Activated T-cell treated with anti-CD3 and anti-CD28 coated beads, Interleukin-2, amount 50 U/mL, for 48 hours (primary cell): Measurements from ENCODE around the gene LGALS1.
A peak's percentile ranks its signal among the peaks of the same experiment; 100 is the strongest.
"Not testable (repeated sequence)": the region's sequence is repeated elsewhere in the genome, so short reads cannot be mapped to it uniquely, and the experiment has no call there.

ENCODE experiments used
- DNase-seq, 2 experiments: peaks; one replicate each; pipeline ENCODE4 v3.0.0-alpha.2; 2020

The LGALS1 gene

DNA sequence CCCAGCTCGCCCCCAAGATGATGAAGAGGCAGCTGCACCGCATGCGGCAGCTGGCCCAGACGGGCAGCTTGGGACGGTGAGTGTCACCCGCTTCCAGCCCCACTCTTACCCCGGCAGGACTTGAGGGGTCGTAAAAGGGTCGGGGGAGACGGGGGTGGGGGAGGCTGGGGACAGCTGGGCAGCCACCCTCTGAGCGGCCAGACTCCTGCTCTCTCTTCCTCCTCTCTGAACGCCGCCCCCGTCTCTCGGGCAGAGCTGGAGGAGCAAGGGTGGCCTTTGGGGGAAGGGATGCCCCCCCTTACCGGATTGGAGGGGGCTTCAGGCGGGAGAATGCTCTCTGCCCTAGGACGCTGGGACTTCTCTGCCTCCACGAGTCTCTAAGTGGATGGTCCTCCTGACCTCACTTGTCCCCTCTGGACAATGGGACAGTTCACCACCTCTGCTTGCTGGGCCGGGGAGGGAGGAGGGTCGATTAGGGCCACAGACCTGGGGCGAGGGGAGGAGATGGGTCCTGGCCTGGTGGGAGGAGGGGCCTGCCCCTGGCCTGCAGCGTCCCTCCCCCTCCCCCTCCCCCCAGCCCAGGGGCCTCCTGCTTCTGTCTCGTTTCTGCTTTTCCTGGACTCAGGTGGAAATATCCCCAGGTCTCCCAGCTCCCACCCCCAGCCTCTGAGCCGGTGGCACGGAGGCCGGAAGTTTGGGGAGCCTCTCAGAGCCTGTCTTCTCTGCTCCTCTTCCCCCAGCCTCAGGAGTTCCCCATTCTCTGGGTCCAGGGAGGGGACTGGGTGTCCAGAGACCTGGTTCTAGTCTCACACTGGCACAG, 35.5 kb upstream of the LGALS1 start:
- peak; percentile 52 to 59 for DNase-seq

DNA sequence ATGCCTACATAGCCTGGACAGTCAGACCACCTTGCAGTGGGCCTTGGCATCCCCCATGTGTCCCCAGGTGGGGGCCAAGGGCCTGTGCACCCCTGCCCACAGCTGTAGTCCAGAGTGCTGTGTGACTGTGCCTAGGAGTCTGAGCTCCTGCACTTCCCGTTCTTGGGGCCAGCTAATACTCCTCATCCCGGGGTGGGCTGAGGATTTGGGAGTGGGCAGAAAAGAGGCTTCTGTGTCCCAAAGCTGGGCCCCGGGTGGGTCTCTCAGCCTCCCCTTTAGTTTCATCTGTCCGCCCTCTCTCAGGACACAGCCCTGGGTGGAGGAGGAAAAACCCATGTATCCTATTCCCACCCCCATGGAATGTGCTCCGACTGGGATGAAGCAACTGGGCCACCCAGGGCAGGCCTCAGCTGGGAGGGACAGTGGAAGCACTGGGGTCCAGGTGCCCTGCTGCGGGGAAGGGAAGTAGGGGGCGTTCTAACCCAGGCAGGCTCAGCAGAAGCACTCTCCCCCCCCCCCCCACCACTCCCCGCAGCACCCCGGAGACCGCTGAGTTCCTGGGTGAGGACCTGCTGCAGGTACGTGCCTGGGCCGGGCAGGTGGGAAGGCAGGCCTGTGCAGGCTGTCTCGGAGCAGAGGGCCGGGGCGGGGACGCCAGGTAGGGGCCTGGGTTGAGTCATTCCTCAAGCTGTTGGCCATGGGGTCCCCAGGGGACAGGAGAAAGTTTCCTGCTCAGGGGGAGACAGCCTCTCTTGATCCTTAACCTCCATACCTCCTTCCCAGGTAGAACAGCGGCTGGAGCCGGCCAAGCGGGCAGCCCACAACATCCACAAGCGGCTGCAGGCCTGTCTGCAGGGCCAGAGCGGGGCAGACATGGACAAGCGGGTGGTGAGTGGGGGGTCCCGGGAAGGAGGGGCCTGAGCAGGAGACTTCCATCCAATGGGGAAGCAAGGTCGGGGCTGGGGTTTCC, 34.6 kb upstream of the LGALS1 start:
- no peak for DNase-seq

DNA sequence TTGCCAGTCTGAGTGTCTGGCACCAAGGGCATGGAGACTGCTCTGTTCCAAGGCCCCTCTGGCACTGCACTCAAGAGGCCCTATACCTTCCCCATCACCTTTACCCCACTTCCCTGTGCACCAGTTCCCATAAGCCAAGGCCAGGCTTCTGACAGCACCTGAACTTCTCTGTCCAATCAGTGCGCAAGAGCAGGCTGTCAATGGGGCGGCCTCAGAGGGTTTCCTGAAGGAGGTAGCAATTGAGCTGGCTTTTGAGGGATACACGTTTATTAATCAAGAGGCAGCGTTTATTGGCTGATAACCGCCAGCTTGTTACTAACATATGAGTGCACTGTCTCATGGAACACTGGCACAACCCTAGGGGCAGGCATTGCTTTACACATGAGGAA, 33.9 kb upstream of the LGALS1 start:
- DNase-seq, result no peak

GRCh38 chr22:37643225-37643847, 32.1 kb upstream of the LGALS1 start:
- DNase-seq, result peak; percentile 94 to 96

DNA sequence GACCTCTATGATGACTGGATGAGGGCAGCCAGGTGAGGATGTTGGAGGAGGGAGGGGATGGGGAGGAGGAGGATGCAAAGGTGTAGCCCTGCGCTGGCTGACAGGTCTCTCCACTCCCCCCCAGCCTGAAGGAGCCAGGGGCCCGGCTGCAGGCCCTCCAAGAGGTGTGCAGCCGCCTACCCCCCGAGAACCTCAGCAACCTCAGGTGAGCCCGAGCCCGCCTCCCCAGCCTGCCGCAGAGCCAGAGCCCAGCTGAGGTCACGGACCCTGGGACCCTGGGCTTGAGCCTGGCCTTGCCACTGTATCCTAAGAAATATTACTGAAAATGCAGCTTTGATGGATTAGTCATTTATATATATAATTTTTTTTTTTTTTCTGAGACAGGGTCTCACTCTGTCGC, 28.1 kb upstream of the LGALS1 start:
- DNase-seq, result no peak

- DNase-seq, result no peak
Observed at GRCh38 chr22:37647928-37648327, 27.5 kb upstream of the LGALS1 start.

DNA sequence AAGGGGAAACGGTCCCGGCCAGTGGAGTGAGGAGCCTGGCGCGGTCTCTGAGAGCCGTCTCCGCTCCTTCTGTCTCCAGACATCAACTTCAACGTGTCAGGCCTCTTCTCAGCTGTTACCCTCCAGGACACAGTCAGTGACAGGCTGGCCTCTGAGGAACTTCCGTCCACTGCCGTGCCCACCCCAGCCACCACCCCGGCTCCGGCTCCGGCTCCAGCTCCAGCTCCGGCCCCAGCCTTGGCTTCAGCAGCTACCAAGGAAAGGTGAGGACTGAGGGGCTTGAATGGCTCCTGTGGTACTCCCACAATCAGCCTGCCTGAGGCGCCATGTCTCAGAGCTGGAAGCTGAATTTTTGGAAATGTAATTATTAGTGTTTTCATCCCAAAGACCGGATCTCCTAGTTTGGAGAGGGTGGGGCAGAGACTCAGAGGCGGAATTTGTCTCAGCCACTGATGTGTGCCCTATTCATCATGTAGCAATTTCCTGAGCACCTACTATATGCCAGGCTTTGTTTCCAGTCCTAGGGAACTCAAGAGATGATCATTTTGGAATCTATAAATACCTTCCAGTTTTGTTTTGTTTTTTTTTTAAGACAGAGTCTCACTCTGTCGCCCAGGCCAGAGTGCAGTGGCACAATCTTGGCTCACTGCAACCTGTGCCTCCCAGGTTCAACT, 24.8 kb upstream of the LGALS1 start:
- no peak for DNase-seq

- DNase-seq, result no peak
Observed at GRCh38 chr22:37654563-37655251, 20.7 kb upstream of the LGALS1 start.

- no peak for DNase-seq
Observed at GRCh38 chr22:37655252-37655563, 20.2 kb upstream of the LGALS1 start.

DNA sequence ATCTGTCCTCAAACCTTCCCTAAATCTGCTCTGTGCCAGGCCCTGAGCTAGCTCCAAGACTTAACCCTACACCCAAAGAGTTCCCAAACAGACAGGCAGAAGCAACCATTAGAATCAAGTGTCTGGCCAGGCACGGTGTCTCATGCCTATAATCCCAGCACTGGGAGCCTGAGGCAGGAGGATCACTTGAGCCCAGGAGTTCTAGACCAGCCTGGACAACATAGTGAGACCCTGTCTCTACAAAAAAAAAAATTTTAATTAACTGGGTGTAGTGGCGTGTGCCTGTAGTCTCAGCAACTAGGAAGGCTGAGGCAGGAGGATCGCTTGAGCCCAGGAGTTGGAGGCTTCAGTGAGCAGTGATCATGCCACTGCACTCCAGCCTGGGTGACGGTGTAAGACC, 18.9 kb upstream of the LGALS1 start:
- DNase-seq, result not testable (repeated sequence)

- peak in 1 of 2 experiments; percentile 29 for DNase-seq
Observed at GRCh38 chr22:37657590-37658132, 17.8 kb upstream of the LGALS1 start.

GRCh38 chr22:37658133-37659065, 17.0 kb upstream of the LGALS1 start, which contains the start of gene PDXP:
TSS of gene PDXP (plus strand) at chr22:37658723. CDS start at chr22:37658783, 60 bp downstream.
- DNase-seq, result peak; percentile 99

DNA sequence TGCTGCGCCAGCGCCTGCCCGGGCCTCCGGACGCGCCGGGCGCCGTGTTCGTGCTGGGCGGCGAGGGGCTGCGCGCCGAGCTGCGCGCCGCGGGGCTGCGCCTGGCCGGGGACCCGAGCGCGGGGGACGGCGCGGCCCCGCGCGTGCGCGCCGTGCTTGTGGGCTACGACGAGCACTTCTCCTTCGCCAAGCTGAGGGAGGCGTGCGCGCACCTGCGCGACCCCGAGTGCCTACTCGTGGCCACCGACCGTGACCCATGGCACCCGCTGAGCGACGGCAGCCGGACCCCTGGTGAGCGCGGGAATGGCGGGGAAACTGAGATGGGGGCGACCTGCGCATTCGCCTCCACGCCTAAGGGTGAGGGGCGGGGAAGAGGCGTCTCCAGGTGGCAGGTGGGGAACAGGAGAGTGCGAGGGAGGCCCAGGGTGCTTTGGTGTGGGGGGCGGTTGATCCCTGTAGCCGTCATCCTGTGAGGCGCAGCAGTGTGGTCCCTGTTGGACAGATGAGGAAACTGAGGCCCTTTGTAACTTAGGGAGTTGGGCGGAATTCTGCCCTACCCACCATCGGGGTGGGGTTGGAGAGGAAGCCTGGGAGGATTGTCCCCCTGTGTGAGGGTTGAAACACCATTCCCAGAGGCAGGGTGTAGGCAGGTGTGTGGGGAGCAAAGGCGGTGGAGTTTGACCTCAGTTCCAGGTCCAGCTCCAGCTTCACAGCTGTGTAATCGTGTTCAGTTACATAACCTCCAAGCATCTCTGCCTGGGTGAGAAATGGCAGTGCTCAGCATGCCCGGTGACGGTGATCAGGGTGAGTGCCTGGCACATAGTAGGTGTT, 16.2 kb upstream of the LGALS1 start:
- DNase-seq, result peak; percentile 43 to 50

DNA sequence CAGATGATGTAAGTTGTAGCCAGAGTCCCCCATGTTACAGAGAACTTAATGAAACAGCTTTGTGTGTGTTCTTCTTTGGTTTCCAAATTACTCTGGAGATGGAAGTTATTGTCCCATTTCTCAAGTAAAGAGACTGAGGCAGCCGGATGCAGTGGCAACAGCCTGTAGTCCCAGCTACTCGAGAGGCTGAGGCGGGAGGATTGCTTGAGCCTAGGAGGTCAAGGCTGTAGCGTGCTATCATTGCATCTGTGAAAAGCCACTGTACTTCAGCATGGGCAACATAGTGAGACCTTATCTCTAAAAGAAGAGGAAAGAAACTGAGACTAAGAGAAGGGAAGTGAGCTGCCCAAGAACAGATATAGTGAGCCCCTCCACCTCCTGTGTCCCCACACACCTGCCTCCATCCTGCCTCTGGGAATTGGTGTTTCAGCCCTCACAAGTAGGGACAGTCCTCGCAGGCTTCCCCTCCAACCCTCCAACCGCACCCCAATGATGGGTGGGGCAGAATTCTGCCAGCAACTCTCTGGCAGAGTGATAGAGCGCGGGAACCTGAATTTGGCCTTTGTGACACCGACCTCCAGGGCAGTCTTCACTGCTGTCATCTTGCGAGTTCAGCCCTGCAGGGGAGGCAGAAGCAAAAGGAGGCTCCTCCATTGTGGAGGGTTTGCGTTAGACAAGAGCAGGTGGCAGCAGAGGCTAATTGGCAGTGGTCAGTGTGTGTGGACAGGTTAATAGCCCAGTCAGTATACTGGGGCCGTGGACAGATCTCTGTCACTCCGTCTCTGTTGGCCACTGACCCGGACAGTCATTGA, 15.3 kb upstream of the LGALS1 start:
- DNase-seq, result no peak

- no peak for DNase-seq
Observed at GRCh38 chr22:37660709-37661045, 14.8 kb upstream of the LGALS1 start.

- no peak for DNase-seq
Observed at GRCh38 chr22:37661160-37661924, 14.1 kb upstream of the LGALS1 start.

- DNase-seq, result no peak
Observed at GRCh38 chr22:37662039-37662438, 13.4 kb upstream of the LGALS1 start.

- DNase-seq, result no peak
Observed at GRCh38 chr22:37663521-37664140, 11.8 kb upstream of the LGALS1 start.
